GM18505 (cell line): ENCODE data around the gene KRT84.

Experiments used
- ATAC-seq: cut with Tn5 transposase; IDR thresholded peaks from one replicate; pipeline ENCODE4 v1.9.1; 2021; ENCODE audit not compliant: unreplicated experiment
- POLR2A ChIP-seq: IDR thresholded peaks from 4 replicates; pipeline ENCODE4 v1.6.1; 2011; ENCODE audit warnings: borderline replicate concordance; ENCODE audit not compliant: insufficient read depth, insufficient read length; ENCODE audit errors: extremely low read depth

Gene KRT84

GRCh38 chr12:52367876-52368275, 17.6 kb downstream of the KRT84 start:
- TF ChIP-seq POLR2A: no peak
- ATAC-seq: no peak

- TF ChIP-seq POLR2A: no peak
- ATAC-seq: no peak
These were observed 18.5 kb downstream of the KRT84 start, which contains the start of gene KRT85 for GRCh38 chr12:52366738-52367485. TSS of gene KRT85 (minus strand) at chr12:52367481. CDS start at chr12:52367405, 76 bp downstream.

- ATAC-seq: no peak
- no peak for TF ChIP-seq POLR2A
These were observed 20.5 kb downstream of the KRT84 start for GRCh38 chr12:52364901-52365489.

DNA sequence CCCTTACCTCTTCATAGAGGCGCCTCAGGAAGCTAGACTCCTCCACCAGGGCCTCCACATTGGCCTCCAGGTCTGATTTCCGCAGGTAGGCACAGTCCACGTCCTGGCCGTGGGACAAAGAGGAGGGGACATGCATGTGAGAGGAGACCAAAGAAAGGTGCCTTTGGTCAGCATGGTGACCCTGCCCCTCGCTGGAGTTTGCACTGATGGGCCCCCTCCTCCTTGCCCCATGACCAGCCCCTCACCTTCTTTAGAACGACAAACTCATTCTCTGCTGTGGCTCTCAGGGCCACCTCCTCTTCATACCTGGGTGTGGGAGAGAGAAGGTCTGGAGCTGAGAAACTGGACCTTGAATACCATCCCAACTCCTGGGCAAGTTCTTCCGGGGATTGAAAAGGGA, 21.4 kb downstream of the KRT84 start:
- TF ChIP-seq POLR2A: no peak
- ATAC-seq: no peak

- TF ChIP-seq POLR2A: no peak
- ATAC-seq: no peak
These were observed 22.3 kb downstream of the KRT84 start for GRCh38 chr12:52363111-52363679.

DNA sequence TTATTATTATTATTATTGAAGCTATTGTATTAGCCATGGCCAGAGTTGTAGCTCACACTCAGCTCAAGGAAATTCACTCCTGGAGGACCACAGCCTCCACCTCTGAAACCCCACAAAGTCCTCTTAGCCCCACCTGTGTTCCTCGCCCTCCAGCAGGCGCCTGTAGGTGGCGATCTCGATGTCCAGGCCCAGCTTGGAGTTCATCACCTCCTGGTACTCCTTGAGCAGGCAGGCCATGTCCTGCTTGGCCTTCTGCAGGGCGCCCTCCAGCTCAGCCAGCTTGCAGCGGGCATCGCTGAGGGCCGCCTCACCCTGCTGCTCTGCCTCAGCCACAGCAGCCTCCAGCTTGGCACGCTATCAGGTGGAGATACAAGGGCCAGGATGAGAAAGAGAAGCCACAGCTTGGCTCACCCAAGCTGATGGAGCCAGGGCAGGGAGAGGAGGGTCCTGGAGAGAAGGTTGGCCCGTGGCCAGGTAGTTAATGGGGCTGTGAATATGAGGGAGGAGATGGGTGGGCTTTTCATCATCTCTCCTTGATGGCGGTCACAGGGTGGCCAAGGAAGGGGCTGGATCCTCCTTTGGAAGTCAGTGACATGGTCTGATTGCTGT, 23.2 kb downstream of the KRT84 start:
- no peak for ATAC-seq
- TF ChIP-seq POLR2A: no peak

DNA sequence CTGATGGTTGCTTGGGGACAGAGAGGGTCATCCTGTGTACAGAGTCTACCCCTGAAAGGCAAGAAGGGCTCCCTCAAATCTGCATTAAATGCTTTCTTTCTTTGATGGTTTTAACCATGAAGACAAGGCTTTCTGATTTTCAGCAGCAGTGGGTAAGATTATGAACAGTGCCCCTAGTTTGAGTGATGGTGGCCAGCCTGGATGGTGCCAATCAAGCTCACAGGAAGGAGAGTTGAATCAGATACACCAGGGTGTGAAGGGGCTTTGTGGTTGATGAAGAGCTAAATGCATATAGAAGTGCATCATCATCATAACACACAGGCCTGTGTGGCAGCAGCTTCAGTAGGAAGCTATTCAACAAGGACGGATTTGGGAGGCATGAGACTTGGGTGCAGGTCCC, 23.9 kb downstream of the KRT84 start:
- no peak for ATAC-seq
- TF ChIP-seq POLR2A: no peak

- no peak for TF ChIP-seq POLR2A
- ATAC-seq: no peak
These were observed 24.7 kb downstream of the KRT84 start for GRCh38 chr12:52360663-52361271.

DNA sequence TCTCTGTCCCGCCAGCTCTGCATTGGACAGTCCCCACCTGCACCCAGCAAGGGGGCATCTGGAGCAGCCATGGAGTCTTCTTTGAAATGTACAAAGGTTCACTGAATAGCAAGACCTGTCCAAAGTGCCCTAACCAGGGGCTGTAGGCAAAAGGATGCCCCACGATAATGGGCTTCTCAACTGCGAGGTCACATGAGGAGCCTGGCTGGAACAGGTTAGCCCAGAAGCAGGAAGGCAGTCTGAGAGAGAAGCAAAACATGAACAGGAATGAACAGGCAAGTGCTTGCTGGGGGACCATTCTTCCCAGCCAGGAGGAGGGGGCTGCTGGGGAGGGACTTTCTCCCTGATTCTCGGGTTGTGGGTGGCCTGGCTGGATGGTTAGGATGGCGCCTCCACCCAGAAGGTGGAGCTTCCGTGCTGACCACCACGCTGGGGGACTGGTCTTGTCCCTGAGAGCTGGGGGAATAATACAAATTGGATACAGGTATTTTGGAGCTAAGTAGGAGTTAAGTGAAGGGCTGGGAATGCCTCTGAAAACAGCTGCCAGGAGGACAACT, 25.3 kb downstream of the KRT84 start:
- TF ChIP-seq POLR2A: no peak
- ATAC-seq: no peak

DNA sequence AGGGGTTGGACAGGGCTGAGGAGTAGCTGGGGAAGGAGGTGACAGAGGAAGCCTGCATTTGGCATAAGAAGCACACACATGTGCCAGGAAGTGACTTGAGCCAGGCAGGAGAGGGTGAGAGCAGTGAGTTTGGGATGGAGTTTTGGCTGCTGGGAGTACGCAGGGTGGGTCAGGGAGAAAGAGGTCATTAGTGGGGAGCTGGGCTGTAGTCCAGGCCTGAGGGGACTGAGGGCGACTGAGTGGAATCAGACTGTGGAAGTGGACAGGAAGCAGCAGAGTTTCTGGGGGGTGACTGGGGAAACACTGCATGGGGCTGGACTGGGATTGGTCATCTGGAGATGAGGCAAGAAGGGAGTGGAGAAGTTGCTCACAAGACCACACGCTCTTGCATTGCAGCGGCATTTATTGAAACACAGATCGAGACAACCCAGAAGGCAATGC, 25.8 kb downstream of the KRT84 start:
- no peak for TF ChIP-seq POLR2A
- ATAC-seq: no peak

GRCh38 chr12:52358575-52359350, 26.7 kb downstream of the KRT84 start:
- ATAC-seq: peak; percentile 84
- TF ChIP-seq POLR2A: no peak
